OCI-LY3 (cell line): ENCODE data around the gene FMN1.

Source experiments
- EZH2phosphoT487 ChIP-seq: fragments of 200-600 bp; shearing (Covaris generic); IDR thresholded peaks from 2 replicates; pipeline ENCODE4 v1.6.1; 2018; ENCODE audit warnings: antibody characterized with exemption, mixed run types, low read depth
- TF ChIP-seq, protein P1 (sequence below): fragments of 200-600, 300-600 bp; sonication (generic); IDR thresholded peaks from 2 replicates; pipeline ENCODE4 v1.5.1; 2014; ENCODE audit warnings: antibody characterized with exemption, low read length, low read depth

DNA sequence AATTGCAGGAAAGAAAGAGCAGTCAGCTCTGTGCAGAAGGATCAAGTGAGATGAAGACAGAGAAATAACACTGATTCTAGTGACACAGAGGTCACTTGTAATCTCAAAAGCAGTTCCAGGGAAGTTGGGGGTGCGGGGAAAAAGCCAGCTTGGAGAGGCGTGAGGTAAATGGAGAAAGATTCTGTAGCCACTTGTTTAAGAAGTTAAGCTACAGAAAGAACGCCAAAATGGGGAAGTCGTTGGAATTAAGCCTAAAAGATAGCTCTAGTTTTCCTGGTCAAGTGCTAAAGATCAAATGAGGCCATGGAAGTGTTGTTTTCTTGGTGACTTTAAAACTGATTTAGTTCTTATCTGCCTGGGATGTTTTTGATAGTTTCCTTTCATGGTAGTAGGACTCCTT is 324.7 kb downstream of the FMN1 start:
- TF ChIP-seq, protein P1, sequence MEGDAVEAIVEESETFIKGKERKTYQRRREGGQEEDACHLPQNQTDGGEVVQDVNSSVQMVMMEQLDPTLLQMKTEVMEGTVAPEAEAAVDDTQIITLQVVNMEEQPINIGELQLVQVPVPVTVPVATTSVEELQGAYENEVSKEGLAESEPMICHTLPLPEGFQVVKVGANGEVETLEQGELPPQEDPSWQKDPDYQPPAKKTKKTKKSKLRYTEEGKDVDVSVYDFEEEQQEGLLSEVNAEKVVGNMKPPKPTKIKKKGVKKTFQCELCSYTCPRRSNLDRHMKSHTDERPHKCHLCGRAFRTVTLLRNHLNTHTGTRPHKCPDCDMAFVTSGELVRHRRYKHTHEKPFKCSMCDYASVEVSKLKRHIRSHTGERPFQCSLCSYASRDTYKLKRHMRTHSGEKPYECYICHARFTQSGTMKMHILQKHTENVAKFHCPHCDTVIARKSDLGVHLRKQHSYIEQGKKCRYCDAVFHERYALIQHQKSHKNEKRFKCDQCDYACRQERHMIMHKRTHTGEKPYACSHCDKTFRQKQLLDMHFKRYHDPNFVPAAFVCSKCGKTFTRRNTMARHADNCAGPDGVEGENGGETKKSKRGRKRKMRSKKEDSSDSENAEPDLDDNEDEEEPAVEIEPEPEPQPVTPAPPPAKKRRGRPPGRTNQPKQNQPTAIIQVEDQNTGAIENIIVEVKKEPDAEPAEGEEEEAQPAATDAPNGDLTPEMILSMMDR: no peak
- TF ChIP-seq EZH2phosphoT487: no peak
